ENCODE results near the gene ASTN2.

ASTN2 gene

DNA sequence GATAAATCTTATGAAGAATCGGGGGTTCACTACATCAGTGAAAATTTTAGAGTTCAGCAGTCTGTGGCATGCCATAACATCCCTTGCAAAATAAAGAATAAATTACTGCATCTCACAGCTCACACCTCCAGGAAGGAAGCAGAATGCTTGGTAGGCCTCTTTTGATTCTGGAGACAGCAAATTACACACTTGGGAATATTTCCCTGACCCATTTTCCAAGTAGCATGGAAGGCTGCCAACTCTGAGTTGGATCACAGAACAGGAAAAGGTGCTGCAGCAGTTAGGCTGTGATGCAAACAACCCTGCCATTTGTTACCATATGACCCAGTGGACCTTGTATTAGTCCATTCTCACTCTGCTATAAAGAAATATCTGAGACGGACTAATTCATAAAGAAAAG, 293.5 kb downstream of the ASTN2 start:
- DNase-seq (ENCODE audit: low read depth in 2 of 2), result no peak

DNA sequence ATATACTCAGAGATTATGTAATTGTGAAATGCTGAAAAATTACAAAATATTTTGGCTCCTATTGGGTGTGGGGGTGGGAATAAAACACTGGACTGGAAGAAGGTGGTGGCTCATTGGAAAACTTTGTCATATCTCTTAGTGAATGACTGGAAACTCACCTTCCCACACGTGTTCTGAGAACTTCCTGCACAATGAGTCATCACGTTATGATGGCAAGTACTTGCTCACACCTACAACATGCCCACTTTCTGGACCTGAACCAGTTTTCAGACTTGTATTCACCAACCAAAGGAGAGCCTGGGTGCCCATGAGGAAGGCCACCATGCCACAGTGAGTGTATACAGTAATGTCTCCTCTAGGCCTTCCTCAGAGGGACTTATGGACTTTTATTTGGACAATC, 294.8 kb downstream of the ASTN2 start:
- DNase-seq (ENCODE audit: low read depth in 2 of 2), result no peak

DNA sequence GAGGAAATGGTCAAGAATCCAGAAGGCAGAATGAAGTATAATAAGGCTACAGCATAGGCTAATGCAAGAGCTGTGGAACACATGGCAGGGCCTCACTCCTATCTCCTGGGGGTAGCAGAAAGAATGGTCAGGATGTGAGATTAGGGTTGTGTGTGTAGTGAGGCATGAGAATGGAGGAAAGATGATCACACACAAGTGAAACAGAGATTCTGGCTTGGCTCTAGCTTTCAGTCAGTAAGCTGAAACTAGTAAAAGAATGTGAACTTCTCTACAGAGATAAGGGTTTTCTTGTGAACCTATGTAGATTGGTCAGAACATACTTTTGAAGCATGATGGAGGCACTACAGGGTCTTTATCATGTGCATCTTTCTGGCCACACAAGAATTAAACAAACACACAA, 298.8 kb downstream of the ASTN2 start:
- no peak for DNase-seq (ENCODE audit: low read depth in 2 of 2)

- no peak for DNase-seq (ENCODE audit: low read depth in 2 of 2)
These were observed 300.1 kb downstream of the ASTN2 start for GRCh38 chr9:117114768-117115167.

DNA sequence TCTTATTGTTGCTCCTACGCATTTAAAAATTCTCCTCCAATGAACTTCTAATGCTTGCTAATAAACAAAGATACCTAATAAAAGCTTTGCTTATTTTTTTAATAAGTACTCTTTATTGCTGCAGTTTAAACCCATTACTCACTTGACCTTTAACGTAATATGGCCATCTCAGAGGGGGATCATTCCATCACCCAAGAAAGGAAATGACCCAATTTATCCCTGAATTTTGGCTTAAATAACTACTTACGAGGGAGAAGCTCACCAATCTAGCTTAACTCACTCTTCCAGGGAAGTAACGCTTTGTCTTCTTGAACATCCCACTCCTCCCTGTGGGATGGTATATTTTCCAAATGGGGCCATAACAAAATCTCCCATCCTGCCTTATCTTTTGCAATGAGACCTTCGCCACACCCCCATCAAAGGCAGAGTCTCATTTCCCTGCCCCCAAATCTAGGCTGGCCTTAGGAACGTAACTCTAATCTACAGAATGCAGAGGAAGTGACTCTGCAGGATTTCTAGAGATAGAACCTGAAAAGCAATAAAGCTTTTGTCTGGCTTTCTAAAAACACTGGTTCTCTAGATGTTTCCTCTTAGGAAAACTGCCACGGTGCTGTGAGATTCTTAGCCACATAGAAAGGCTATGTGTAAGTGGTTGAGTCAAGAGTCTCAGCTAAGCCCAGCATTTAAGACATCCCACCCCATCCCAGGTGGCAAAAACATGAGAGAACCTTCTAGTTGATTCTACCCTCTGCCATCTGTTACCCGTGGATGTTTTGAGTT, 310.0 kb downstream of the ASTN2 start:
- no peak for DNase-seq (ENCODE audit: low read depth in 2 of 2)

DNA sequence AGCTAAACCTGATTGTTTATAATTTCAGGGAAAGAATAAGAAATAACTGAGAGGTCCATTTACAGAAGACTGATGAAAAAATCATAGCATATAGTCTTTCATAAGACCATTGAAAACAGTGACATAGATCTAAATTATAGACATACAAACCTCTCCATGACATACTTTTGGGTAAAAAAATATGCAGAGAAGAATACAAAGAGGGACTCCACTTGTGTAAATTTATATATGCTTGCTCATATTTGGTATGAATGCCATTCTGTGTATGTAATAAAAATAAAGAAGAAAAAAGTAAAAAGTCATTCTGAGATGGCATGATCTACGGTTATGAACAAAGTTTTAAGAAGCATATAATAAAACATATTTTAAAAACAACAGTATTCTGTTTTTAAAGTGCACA, 310.7 kb downstream of the ASTN2 start:
- DNase-seq (ENCODE audit: low read depth in 2 of 2), result no peak

- no peak for DNase-seq (ENCODE audit: low read depth in 2 of 2)
These were observed 311.3 kb downstream of the ASTN2 start for GRCh38 chr9:117103438-117104110.

GRCh38 chr9:117101008-117101407, 313.8 kb downstream of the ASTN2 start:
- DNase-seq (ENCODE audit: low read depth in 2 of 2), result no peak

- no peak for DNase-seq (ENCODE audit: low read depth in 2 of 2)
These were observed 316.5 kb downstream of the ASTN2 start for GRCh38 chr9:117098331-117098730.

DNA sequence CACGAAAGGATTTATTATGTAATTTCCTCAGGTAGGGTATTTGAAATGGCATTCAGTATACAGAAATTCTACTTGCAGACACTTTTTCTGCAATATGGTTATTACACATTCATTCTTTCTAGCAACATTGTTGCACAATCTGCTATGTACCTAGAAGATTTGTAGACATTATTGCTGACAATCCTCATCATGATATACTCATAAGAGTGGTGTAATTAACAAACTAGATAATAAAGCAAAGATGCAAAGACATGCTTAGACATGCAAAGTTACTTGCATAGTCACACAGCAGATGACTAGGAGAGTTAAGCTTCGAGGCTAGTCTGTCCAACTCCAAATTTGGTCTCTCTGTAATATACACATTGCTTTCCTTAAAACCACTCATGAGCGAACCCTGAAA, 317.1 kb downstream of the ASTN2 start:
- DNase-seq (ENCODE audit: low read depth in 2 of 2), result no peak

- DNase-seq (ENCODE audit: low read depth in 2 of 2), result no peak
These were observed 318.7 kb downstream of the ASTN2 start for GRCh38 chr9:117096138-117096537.

- DNase-seq (ENCODE audit: low read depth in 2 of 2), result no peak
These were observed 319.8 kb downstream of the ASTN2 start for GRCh38 chr9:117095081-117095480.

- no peak for DNase-seq (ENCODE audit: low read depth in 2 of 2)
These were observed 320.7 kb downstream of the ASTN2 start for GRCh38 chr9:117093891-117094844.

- no peak for DNase-seq (ENCODE audit: low read depth in 2 of 2)
These were observed 322.3 kb downstream of the ASTN2 start for GRCh38 chr9:117092582-117092981.

DNA sequence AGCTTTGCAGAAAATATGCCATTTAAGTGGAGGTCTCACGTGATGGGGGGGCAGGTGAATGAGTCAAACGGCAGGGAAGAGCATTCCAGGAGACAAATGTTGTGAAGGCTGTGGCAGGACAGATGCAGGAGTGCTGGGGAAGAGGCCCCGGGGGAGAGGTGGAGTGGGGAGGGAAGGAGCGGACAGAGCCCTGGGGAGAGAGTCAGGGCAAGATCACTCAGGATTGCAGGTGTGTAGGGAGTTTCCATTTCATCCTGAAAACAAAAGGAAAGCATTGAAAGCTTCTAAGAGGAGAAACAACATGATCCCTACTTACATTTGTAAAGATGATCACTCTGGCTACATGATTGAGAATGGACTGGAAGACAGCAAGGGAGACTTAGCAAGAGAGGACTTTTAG, 323.3 kb downstream of the ASTN2 start:
- no peak for DNase-seq (ENCODE audit: low read depth in 2 of 2)

GRCh38 chr9:117088786-117089185, 326.1 kb downstream of the ASTN2 start:
- no peak for DNase-seq (ENCODE audit: low read depth in 2 of 2)

DNA sequence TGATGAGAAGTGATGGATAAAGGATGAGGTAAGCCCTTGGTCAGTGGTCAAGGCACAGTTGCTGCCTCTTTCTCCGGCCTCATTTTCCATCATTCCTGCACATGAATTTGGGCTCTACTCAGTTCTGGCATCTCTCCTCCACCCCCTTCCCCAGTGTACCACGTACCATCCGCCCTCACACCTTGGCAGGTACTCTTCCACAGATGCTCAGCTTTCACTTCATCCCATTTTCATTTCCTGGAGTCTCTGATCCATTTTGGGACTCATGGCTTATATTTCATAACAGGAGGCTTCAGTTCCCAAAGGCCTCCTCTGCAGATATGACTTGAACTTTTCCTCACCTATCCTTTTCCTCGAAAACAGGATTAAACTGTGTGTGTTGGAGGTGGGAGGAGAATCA, 326.7 kb downstream of the ASTN2 start:
- no peak for DNase-seq (ENCODE audit: low read depth in 2 of 2)

DNA sequence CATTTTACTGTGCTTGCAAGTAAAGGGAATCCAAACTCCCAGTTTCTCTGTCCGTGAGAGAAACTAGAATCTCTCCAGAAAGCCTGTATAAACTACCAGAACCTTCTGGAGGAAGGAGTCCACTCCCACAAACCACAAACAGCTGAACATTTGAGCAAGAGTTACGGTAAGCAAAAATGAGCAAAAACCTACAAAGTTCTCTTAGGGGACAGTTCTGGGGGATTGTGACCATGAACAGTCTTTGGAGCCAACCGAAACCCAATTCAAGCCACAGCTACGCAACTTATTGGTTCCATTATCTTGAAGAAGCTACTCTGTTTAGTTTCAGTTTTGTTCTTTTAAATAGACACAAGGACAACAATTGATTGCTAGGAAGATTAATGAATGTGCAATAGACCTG, 330.6 kb downstream of the ASTN2 start:
- DNase-seq (ENCODE audit: low read depth in 2 of 2), result no peak

- no peak for DNase-seq (ENCODE audit: low read depth in 2 of 2)
These were observed 331.3 kb downstream of the ASTN2 start for GRCh38 chr9:117083559-117083958.

GRCh38 chr9:117081641-117082317, 333.1 kb downstream of the ASTN2 start:
- DNase-seq (ENCODE audit: low read depth in 2 of 2), result no peak

DNA sequence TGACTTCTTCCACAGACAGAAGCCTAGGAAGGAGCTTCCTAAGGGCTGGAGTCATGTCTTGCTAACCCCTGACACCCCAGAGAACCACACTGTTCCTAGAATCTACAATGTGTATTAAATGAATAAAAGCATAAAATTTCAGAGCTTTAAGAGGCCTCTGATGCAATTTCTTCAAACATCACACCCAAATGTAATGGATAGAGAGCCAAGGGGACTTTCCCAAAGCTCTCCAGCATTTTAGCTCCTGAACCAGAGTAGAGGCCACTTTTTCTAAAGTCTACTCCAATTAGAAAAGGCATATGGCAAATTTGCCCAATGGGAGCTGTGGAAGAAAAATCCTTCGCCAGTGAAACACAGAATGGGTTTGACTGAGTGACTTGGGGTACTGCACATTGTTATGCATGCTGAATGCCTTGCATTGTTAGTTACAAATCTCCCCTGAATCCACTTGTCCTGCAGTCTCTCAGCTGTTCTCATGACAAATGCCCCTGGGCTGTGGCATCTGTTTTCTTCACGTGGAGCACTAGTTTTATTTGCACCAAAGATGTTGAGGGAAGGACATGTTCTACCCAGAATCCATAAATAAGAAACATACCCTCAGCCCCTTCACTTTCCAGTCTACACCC, 334.0 kb downstream of the ASTN2 start:
- DNase-seq (ENCODE audit: low read depth in 2 of 2), result no peak
